ENCODE data around the gene BCL2. TPM values are rescaled to one million over a fixed set of nuclear protein-coding genes. Genes with fewer than 3 reads are reported as not detected.

The BCL2 gene
- total RNA-seq, 1 experiment from 2014 or later = 1.3 TPM

- no peak overlapping the region for H4K8ac ChIP-seq (replicated peaks; ENCODE audit: insufficient read length, low read depth, low read length)
- no peak overlapping the region for H3K4ac ChIP-seq (ENCODE audit: low read depth, low read length)
- DNase-seq = no peak
- no peaks in the 10 kb centered on the region; a peak in 1 of 7 replicates for H3K36me3 Mint-ChIP-seq (ENCODE audit: insufficient read depth in 1 of 3, low read depth in 3 of 3)
- H3K27ac Mint-ChIP-seq = no peak overlapping the region
- H3K56ac ChIP-seq (ENCODE audit: insufficient read length, low read depth, low read length) = no peak overlapping the region
- no peak overlapping the region for H2BK15ac ChIP-seq (ENCODE audit: low read depth, low read length)
- H2BK5ac ChIP-seq (ENCODE audit: insufficient read length, low read length) = no peak overlapping the region
- no peaks in the 10 kb centered on the region for H3K4me1 ChIP-seq (ENCODE audit: insufficient read depth, low read length)
- no peak overlapping the region for H3K18ac ChIP-seq (ENCODE audit: insufficient read length, low read depth, low read length)
- no peak overlapping the region for H2BK120ac ChIP-seq (ENCODE audit: low read depth, low read length, poor library complexity, severe bottlenecking)
- no peak overlapping the region for H2AFZ ChIP-seq (ENCODE audit: low read length)
- H3K4me2 ChIP-seq (ENCODE audit: insufficient read depth, insufficient read length, low read length) = no peak overlapping the region
- H2AK5ac ChIP-seq (ENCODE audit: insufficient read length, low read length) = no peak overlapping the region
- no peaks in the 10 kb centered on the region for H3K9me3 ChIP-seq (ENCODE audit: control insufficient read depth, low read depth, low read length)
- no peaks in the 10 kb centered on the region for H3K79me2 ChIP-seq (ENCODE audit: insufficient read depth, low read length)
- H3K23me2 ChIP-seq (ENCODE audit: insufficient read length, low read depth, low read length, poor library complexity, severe bottlenecking) = no peaks in the 10 kb centered on the region
- H3K14ac ChIP-seq (ENCODE audit: insufficient read depth, low read length) = no peak overlapping the region
- no peak overlapping the region for H4K5ac ChIP-seq (ENCODE audit: insufficient read length, low read depth, low read length)
- H3K9me3 Mint-ChIP-seq = no peaks in the 10 kb centered on the region
- no peak overlapping the region for H4K91ac ChIP-seq (ENCODE audit: insufficient read length, low read depth, low read length)
- H3K79me1 ChIP-seq (ENCODE audit: insufficient read depth, low read depth, low read length, poor library complexity, severe bottlenecking) = no peaks in the 10 kb centered on the region
- H3K9ac ChIP-seq (ENCODE audit: extremely low read depth, insufficient read length, low read length) = no peak overlapping the region
- H2BK12ac ChIP-seq (ENCODE audit: insufficient read length, low read depth, low read length) = no peak overlapping the region
- no peak overlapping the region for H2BK20ac ChIP-seq (ENCODE audit: low read depth, low read length, poor library complexity, severe bottlenecking)
- H3K4me3 Mint-ChIP-seq = no peak overlapping the region
- TF ChIP-seq CTCF (conservative IDR thresholded peaks at IDR 0.05) = no peak
- H3K23ac ChIP-seq (ENCODE audit: insufficient read length, low read depth, low read length) = no peak overlapping the region
- no peak overlapping the region for H3T11ph ChIP-seq (ENCODE audit: low read length)
- H3K27ac ChIP-seq (ENCODE audit: insufficient read length, low read depth, low read length) = no peak overlapping the region
- WGBS (ENCODE audit: extremely low coverage, insufficient read length, low lambda C conversion rate) = no CpG with 5 or more reads among the region's 5 CpGs
- H3K4me1 Mint-ChIP-seq = peaks cover 4% of the 10 kb centered on the region in 2 experiments; a peak in 2 of 4 replicates
- no peaks in the 10 kb centered on the region for H3K27me3 ChIP-seq (ENCODE audit: insufficient read depth, low read length)
- H3K27me3 Mint-ChIP-seq (ENCODE audit: low read depth) = no peaks in the 10 kb centered on the region
- no peaks in the 10 kb centered on the region for H4K20me1 ChIP-seq (ENCODE audit: control insufficient read depth, insufficient read depth, insufficient read length)
These were observed 151.3 kb downstream of the BCL2 start for GRCh38 chr18:63168287-63168686.

All from H9 (cell line).